HG03342 (cell line): ENCODE measurements around the gene CD207.
"Not testable (repeated sequence)": the region's sequence is repeated elsewhere in the genome, so short reads cannot be mapped to it uniquely, and the experiment has no call there.

Source experiments
- ATAC-seq: cut with Tn5 transposase; IDR thresholded peaks from one replicate; pipeline ENCODE4 v1.9.1; 2021; ENCODE audit warnings: mild to moderate bottlenecking, moderate library complexity; ENCODE audit not compliant: unreplicated experiment

Gene CD207

GRCh38 chr2:70835643-70836042, at the start of gene CD207:
CD207 (minus strand) TSS chr2:70835816; CDS start chr2:70835776, 40 bp downstream.
- ATAC-seq, result no peak

- ATAC-seq, result not testable (repeated sequence)
These were observed 42.9 kb upstream of the CD207 start for GRCh38 chr2:70878543-70878942.

- ATAC-seq, result not testable (repeated sequence)
These were observed 40.5 kb upstream of the CD207 start for GRCh38 chr2:70876138-70876537.

- ATAC-seq, result no peak
These were observed 37.9 kb upstream of the CD207 start for GRCh38 chr2:70873541-70873940.

GRCh38 chr2:70871398-70872211, 36.0 kb upstream of the CD207 start:
- peak; percentile 82 for ATAC-seq

GRCh38 chr2:70870790-70871189, 35.2 kb upstream of the CD207 start:
- no peak for ATAC-seq

GRCh38 chr2:70868970-70869369, 33.4 kb upstream of the CD207 start:
- no peak for ATAC-seq

- ATAC-seq, result peak; percentile 52
These were observed 26.4 kb upstream of the CD207 start for GRCh38 chr2:70861777-70862625.

- ATAC-seq, result no peak
These were observed 20.1 kb upstream of the CD207 start for GRCh38 chr2:70855667-70856066.

- ATAC-seq, result no peak
These were observed 18.8 kb upstream of the CD207 start for GRCh38 chr2:70854411-70854810.

GRCh38 chr2:70852824-70853223, 17.2 kb upstream of the CD207 start:
- no peak for ATAC-seq

GRCh38 chr2:70851704-70852103, 16.1 kb upstream of the CD207 start:
- ATAC-seq, result peak; percentile 67

GRCh38 chr2:70850925-70851324, 15.3 kb upstream of the CD207 start:
- no peak for ATAC-seq

GRCh38 chr2:70842401-70842800, 6.8 kb upstream of the CD207 start:
- ATAC-seq, result no peak

- ATAC-seq, result no peak
These were observed 2.6 kb upstream of the CD207 start for GRCh38 chr2:70837980-70838925.

GRCh38 chr2:70834881-70835280, 735 bp downstream of the CD207 start:
- no peak for ATAC-seq

- ATAC-seq, result no peak
These were observed 1.5 kb downstream of the CD207 start for GRCh38 chr2:70834106-70834505.

GRCh38 chr2:70833246-70833645, 2.4 kb downstream of the CD207 start:
- ATAC-seq, result no peak

- no peak for ATAC-seq
These were observed 3.2 kb downstream of the CD207 start for GRCh38 chr2:70832386-70832785.

GRCh38 chr2:70831861-70832260, 3.8 kb downstream of the CD207 start:
- ATAC-seq, result no peak

GRCh38 chr2:70830366-70830765, 5.2 kb downstream of the CD207 start:
- no peak for ATAC-seq
